Ovary (tissue), 3 donors: Measurements from ENCODE around the gene SLC10A4.

ENCODE experiments used
- CTCF ChIP-seq, 3 donors: fragments of 450-650 bp in 2 of 3; fragments of 200-600 bp in 1 of 3; IDR thresholded peaks; one replicate each; pipeline versions ENCODE4 v1.5.1 to v1.8.0; 2016 to 2022; ENCODE audit warnings: antibody characterized with exemption in 3 of 3, mild to moderate bottlenecking in 1 of 3
- EP300 ChIP-seq: sonication (generic); formaldehyde crosslinking; IDR thresholded peaks from one replicate; pipeline ENCODE4 v1.6.1; 2017; ENCODE audit warnings: antibody characterized with exemption
- POLR2A ChIP-seq: fragments of 450-650 bp; IDR thresholded peaks from one replicate; pipeline ENCODE4 v1.6.1; 2017; ENCODE audit warnings: antibody characterized with exemption, mild to moderate bottlenecking, moderate library complexity
- donor health status: DM: no; HTN: no; CAD: no.

- TF ChIP-seq CTCF (IDR thresholded peaks at IDR 0.05): no peak
- TF ChIP-seq EP300: no peak
- no peak for TF ChIP-seq POLR2A
Observed at GRCh38 chr4:48498895-48499294, 15.8 kb downstream of the SLC10A4 start.
